DMS 273 (cell line): ENCODE results near the gene SEZ6L2.
"Not testable (repeated sequence)": the region's sequence is repeated elsewhere in the genome, so short reads cannot be mapped to it uniquely, and the experiment has no call there.

Experiments used
- DNase-seq: peaks from one replicate; lab custom pipeline; 2025; ENCODE audit not compliant: unreplicated experiment; lab: John Stamatoyannopoulos, UW

The SEZ6L2 gene

GRCh38 chr16:29910819-29911675, 11.7 kb upstream of the SEZ6L2 start:
- DNase-seq = no peak

GRCh38 chr16:29909851-29910250, 10.5 kb upstream of the SEZ6L2 start:
- DNase-seq = not testable (repeated sequence)

- no peak for DNase-seq
Observed at GRCh38 chr16:29909391-29909790, 10.0 kb upstream of the SEZ6L2 start.

- no peak for DNase-seq
Observed at GRCh38 chr16:29908719-29909220, 9.4 kb upstream of the SEZ6L2 start.

- DNase-seq = no peak
Observed at GRCh38 chr16:29907973-29908372, 8.6 kb upstream of the SEZ6L2 start.

- DNase-seq = no peak
Observed at GRCh38 chr16:29906520-29907244, 7.3 kb upstream of the SEZ6L2 start.

GRCh38 chr16:29905668-29906067, 6.3 kb upstream of the SEZ6L2 start:
- no peak for DNase-seq

- no peak for DNase-seq
Observed at GRCh38 chr16:29904947-29905346, 5.6 kb upstream of the SEZ6L2 start.

- DNase-seq = peak; percentile 30
Observed at GRCh38 chr16:29903590-29903989, 4.2 kb upstream of the SEZ6L2 start.

- no peak for DNase-seq
Observed at GRCh38 chr16:29901607-29901945, 2.2 kb upstream of the SEZ6L2 start.

- no peak for DNase-seq
Observed at GRCh38 chr16:29900888-29901606, 1.7 kb upstream of the SEZ6L2 start.

- peak; percentile 87 for DNase-seq
Observed at GRCh38 chr16:29900102-29900887, 945 bp upstream of the SEZ6L2 start, which contains the start of gene ASPHD1. Gene ASPHD1, plus strand, starts transcription at chr16:29900488. Its CDS starts 484 bp downstream, at chr16:29900972.

- peak; percentile 85 for DNase-seq
Observed at GRCh38 chr16:29898804-29899515, 390 bp downstream of the SEZ6L2 start.

GRCh38 chr16:29898135-29898803, 1.1 kb downstream of the SEZ6L2 start:
- DNase-seq = no peak

GRCh38 chr16:29897333-29897732, 2.0 kb downstream of the SEZ6L2 start:
- DNase-seq = no peak

- DNase-seq = no peak
Observed at GRCh38 chr16:29896841-29897240, 2.5 kb downstream of the SEZ6L2 start.

GRCh38 chr16:29894352-29894751, 5.0 kb downstream of the SEZ6L2 start:
- no peak for DNase-seq

GRCh38 chr16:29893553-29893952, 5.8 kb downstream of the SEZ6L2 start:
- no peak for DNase-seq

- no peak for DNase-seq
Observed at GRCh38 chr16:29892458-29892813, 6.9 kb downstream of the SEZ6L2 start.
